Measurements from ENCODE around the gene FAM193B. TPM values are rescaled to one million over a fixed set of nuclear protein-coding genes. Genes with fewer than 3 reads are reported as not detected.
A peak's percentile ranks its signal among the peaks of the same experiment; 100 is the strongest.

Gene FAM193B
- total and polyA plus RNA-seq, 9 of the 15 experiments (the other 6 are each of a cell fraction or from before 2014, with no cell fraction given) = 4.4 to 76.4 (median 37.3) TPM

DNA sequence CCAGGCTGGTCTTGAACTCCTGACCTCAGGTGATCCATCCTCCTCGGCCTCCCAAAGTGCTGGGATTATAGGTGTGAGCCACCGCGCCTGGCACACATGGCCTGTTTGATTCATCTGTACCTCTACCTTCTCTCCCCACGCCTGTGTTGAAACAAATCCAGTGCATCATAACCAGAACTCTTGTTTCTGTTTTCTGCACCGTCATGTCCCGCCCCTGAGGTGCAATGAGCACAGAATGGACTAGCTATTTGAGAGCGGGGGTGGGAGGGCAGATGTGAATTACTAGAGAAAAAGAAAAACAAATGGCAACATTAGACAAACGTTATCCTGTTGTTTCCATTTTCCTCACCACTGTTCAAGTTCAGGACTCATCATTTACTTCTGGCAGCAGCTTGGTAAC, 10.7 kb upstream of the FAM193B start (continued):
- TF ChIP-seq RERE (CRISPR knock-in tag; IDR thresholded peaks at IDR 0.05; ENCODE audit: borderline replicate concordance) = no peak
- TF ChIP-seq SMARCE1 (IDR thresholded peaks at IDR 0.05) = no peak
- TF ChIP-seq FOXA1 (IDR thresholded peaks at IDR 0.05; ENCODE audit: borderline replicate concordance) = no peak
- no peak for TF ChIP-seq NFIC (IDR thresholded peaks at IDR 0.05)
- no peak for TF ChIP-seq MYNN (IDR thresholded peaks at IDR 0.05)
- TF ChIP-seq MYNN (CRISPR knock-in tag; IDR thresholded peaks at IDR 0.05) = no peak
- TF ChIP-seq CHCHD3 (CRISPR knock-in tag; IDR thresholded peaks at IDR 0.05) = no peak
- no peak for TF ChIP-seq ESRRA (IDR thresholded peaks at IDR 0.05; ENCODE audit: borderline replicate concordance, low read depth)
- TF ChIP-seq ZNF253 (CRISPR knock-in tag; conservative IDR thresholded peaks at IDR 0.05) = no peak
- TF ChIP-seq IFI16 (CRISPR knock-in tag; IDR thresholded peaks at IDR 0.05) = no peak
- no peak for TF ChIP-seq ZFP30 (CRISPR knock-in tag; IDR thresholded peaks at IDR 0.05; ENCODE audit: borderline replicate concordance)
- TF ChIP-seq NFE2 (IDR thresholded peaks at IDR 0.05; ENCODE audit: low read depth) = peak; percentile 93
- TF ChIP-seq NFXL1 (CRISPR knock-in tag; IDR thresholded peaks at IDR 0.05) = no peak
- TF ChIP-seq KLF16 (IDR thresholded peaks at IDR 0.05) = no peak
- no peak for TF ChIP-seq KAT7 (CRISPR knock-in tag; IDR thresholded peaks at IDR 0.05; ENCODE audit: borderline replicate concordance)
- TF ChIP-seq POLR3A (IDR thresholded peaks at IDR 0.05; ENCODE audit: borderline replicate concordance, extremely low read depth, insufficient read depth, insufficient read length) = no peak
- peak; percentile 86 for TF ChIP-seq C11orf30 (IDR thresholded peaks at IDR 0.05; ENCODE audit: low read depth)
- TF ChIP-seq FIP1L1 (IDR thresholded peaks at IDR 0.05; ENCODE audit: low read depth, low read length, poor library complexity, severe bottlenecking) = no peak
- TF ChIP-seq, protein P1, sequence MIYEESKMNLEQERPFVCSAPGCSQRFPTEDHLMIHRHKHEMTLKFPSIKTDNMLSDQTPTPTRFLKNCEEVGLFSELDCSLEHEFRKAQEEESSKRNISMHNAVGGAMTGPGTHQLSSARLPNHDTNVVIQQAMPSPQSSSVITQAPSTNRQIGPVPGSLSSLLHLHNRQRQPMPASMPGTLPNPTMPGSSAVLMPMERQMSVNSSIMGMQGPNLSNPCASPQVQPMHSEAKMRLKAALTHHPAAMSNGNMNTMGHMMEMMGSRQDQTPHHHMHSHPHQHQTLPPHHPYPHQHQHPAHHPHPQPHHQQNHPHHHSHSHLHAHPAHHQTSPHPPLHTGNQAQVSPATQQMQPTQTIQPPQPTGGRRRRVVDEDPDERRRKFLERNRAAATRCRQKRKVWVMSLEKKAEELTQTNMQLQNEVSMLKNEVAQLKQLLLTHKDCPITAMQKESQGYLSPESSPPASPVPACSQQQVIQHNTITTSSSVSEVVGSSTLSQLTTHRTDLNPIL (CRISPR knock-in tag; IDR thresholded peaks at IDR 0.05) = no peak
- TF ChIP-seq GATA2 (CRISPR knock-in tag; IDR thresholded peaks at IDR 0.05) = no peak
- no peak for TF ChIP-seq DDX20 (tag; IDR thresholded peaks at IDR 0.05; ENCODE audit: low read depth)
- TF ChIP-seq, protein P2, sequence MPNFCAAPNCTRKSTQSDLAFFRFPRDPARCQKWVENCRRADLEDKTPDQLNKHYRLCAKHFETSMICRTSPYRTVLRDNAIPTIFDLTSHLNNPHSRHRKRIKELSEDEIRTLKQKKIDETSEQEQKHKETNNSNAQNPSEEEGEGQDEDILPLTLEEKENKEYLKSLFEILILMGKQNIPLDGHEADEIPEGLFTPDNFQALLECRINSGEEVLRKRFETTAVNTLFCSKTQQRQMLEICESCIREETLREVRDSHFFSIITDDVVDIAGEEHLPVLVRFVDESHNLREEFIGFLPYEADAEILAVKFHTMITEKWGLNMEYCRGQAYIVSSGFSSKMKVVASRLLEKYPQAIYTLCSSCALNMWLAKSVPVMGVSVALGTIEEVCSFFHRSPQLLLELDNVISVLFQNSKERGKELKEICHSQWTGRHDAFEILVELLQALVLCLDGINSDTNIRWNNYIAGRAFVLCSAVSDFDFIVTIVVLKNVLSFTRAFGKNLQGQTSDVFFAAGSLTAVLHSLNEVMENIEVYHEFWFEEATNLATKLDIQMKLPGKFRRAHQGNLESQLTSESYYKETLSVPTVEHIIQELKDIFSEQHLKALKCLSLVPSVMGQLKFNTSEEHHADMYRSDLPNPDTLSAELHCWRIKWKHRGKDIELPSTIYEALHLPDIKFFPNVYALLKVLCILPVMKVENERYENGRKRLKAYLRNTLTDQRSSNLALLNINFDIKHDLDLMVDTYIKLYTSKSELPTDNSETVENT (CRISPR knock-in tag; IDR thresholded peaks at IDR 0.05) = no peak

All from K562 (cell line).